ENCODE results near the gene NFX1. TPM values are rescaled to one million over a fixed set of nuclear protein-coding genes. Genes with fewer than 3 reads are reported as not detected.
A peak's percentile ranks its signal among the peaks of the same experiment; 100 is the strongest.

NFX1 gene
- total RNA-seq (10 to 100 TPM; 46.7 to 48.6 TPM), polyA plus RNA-seq (ENCODE audit: insufficient read depth, low read depth, low replicate concordance) (30.0 TPM)
- long read RNA-seq, donor 1, partial matches to known transcripts: 0 of 2 reads
- long read RNA-seq, donor 1, other reads (novel, unspliced or antisense): 0 of 2 reads
- long read RNA-seq, donor 2, partial matches to known transcripts: 7 of 9 reads
- long read RNA-seq, donor 2, other reads (novel, unspliced or antisense): 0 of 9 reads

GRCh38 chr9:33290247-33291030, at the start of gene NFX1:
Gene NFX1 (plus strand): TSS chr9:33290516. CDS start chr9:33290573, 57 bp downstream.
- Histone ChIP-seq H3K27me3 (no peaks in the 10 kb centered on the region), H3K4me1 (peaks cover 23% of the 10 kb centered on the region), H3K27ac (peak within 1 kb of the TSS; percentile 89 to 95), H3K9me3 (no peaks in the 10 kb centered on the region), H3K36me3 (ENCODE audit: low read depth, missing control alignments) (no peaks in the 10 kb centered on the region), H3K4me3 (peak within 1 kb of the TSS; percentile 73 to 86)
- WGBS, 2 donors: 1 to 2% methylated on average over 25 to 63 of the region's 63 CpGs
- DNase-seq: peak; percentile 97
- intact Hi-C loops (cut with DNase I; ENCODE audit: low total_unique reads): no loop called here
- TF ChIP-seq CTCF (IDR thresholded peaks at IDR 0.05): no peak
- TF ChIP-seq POLR2A (IDR thresholded peaks at IDR 0.05): peak; percentile 78

- H3K27ac ChIP-seq: no peak overlapping the region
Observed at GRCh38 chr9:33241298-33241697, 49.0 kb upstream of the NFX1 start.

GRCh38 chr9:33242609-33243134, 47.6 kb upstream of the NFX1 start:
- TF ChIP-seq CTCF (IDR thresholded peaks at IDR 0.05): no peak
- TF ChIP-seq POLR2A (IDR thresholded peaks at IDR 0.05): no peak
- intact Hi-C loops (cut with DNase I; ENCODE audit: low total_unique reads): no loop called here
- WGBS, 2 donors: 79 to 83% methylated on average over 6 of the region's 6 CpGs
- Histone ChIP-seq H3K9me3 (no peaks in the 10 kb centered on the region), H3K36me3 (ENCODE audit: low read depth, missing control alignments) (no peaks in the 10 kb centered on the region), H3K27me3 (no peaks in the 10 kb centered on the region), H3K4me3 (no peak overlapping the region), H3K4me1 (no peaks in the 10 kb centered on the region), H3K27ac (no peak overlapping the region)
- no peak for DNase-seq

More at GRCh38 chr9:33241298-33241697, 49.0 kb upstream of the NFX1 start:
- WGBS, 2 donors: 72 to 82% methylated on average over 5 of the region's 5 CpGs
- intact Hi-C loops (cut with DNase I; ENCODE audit: low total_unique reads): no loop called here
- Histone ChIP-seq H3K27me3 (no peaks in the 10 kb centered on the region), H3K4me3 (no peak overlapping the region), H3K4me1 (no peaks in the 10 kb centered on the region), H3K36me3 (ENCODE audit: low read depth, missing control alignments) (no peaks in the 10 kb centered on the region), H3K9me3 (no peaks in the 10 kb centered on the region)
- TF ChIP-seq POLR2A (IDR thresholded peaks at IDR 0.05) (no peak), CTCF (IDR thresholded peaks at IDR 0.05) (no peak)
- DNase-seq: no peak

GRCh38 chr9:33244137-33244784, 46.1 kb upstream of the NFX1 start:
- no peak for DNase-seq
- Histone ChIP-seq H3K4me1 (no peaks in the 10 kb centered on the region), H3K27me3 (no peaks in the 10 kb centered on the region), H3K36me3 (ENCODE audit: low read depth, missing control alignments) (no peaks in the 10 kb centered on the region), H3K4me3 (no peak overlapping the region), H3K9me3 (no peaks in the 10 kb centered on the region), H3K27ac (no peak overlapping the region)
- TF ChIP-seq CTCF (IDR thresholded peaks at IDR 0.05) (no peak), POLR2A (IDR thresholded peaks at IDR 0.05) (no peak)
- intact Hi-C loops (cut with DNase I; ENCODE audit: low total_unique reads): no loop called here
- 84% methylated on average over 8 to 9 of the region's 9 CpGs for WGBS, 2 donors

All from testis (tissue), 5 donors.